Mammary epithelial cell (primary cell): ENCODE measurements around the gene ABR.

Experiments used
- EZH2 ChIP-seq: IDR thresholded peaks from 2 replicates; pipeline ENCODE4 v1.6.1; 2012; ENCODE audit warnings: low read length, inconsistent platforms, borderline replicate concordance
- TF ChIP-seq, protein P1 (sequence below), 2 donors: IDR thresholded peaks in 1 of 2; conservative IDR thresholded peaks in 1 of 2; 2 replicates each; pipeline ENCODE4 v1.5.1; 2011 to 2012; ENCODE audit warnings: inconsistent platforms in 2 of 2, low read length in 2 of 2, mild to moderate bottlenecking in 2 of 2, control low read depth in 1 of 2, low read depth in 1 of 2; ENCODE audit not compliant: insufficient read depth in 1 of 2; ENCODE audit errors: extremely low read depth in 1 of 2

- TF ChIP-seq, protein P1, sequence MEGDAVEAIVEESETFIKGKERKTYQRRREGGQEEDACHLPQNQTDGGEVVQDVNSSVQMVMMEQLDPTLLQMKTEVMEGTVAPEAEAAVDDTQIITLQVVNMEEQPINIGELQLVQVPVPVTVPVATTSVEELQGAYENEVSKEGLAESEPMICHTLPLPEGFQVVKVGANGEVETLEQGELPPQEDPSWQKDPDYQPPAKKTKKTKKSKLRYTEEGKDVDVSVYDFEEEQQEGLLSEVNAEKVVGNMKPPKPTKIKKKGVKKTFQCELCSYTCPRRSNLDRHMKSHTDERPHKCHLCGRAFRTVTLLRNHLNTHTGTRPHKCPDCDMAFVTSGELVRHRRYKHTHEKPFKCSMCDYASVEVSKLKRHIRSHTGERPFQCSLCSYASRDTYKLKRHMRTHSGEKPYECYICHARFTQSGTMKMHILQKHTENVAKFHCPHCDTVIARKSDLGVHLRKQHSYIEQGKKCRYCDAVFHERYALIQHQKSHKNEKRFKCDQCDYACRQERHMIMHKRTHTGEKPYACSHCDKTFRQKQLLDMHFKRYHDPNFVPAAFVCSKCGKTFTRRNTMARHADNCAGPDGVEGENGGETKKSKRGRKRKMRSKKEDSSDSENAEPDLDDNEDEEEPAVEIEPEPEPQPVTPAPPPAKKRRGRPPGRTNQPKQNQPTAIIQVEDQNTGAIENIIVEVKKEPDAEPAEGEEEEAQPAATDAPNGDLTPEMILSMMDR (conservative IDR thresholded peaks at IDR 0.05 in 1 of 2, IDR thresholded peaks at IDR 0.05 in 1 of 2; ENCODE audit: extremely low read depth in 1 of 2, insufficient read depth in 1 of 2, low read depth in 1 of 2, low read length in 2 of 2) = no peak
- no peak for TF ChIP-seq EZH2
Observed at GRCh38 chr17:1001640-1002411, 178.0 kb downstream of the ABR start.
